ENCODE results near the gene VAV2. TPM values are rescaled to one million over a fixed set of nuclear protein-coding genes. Genes with fewer than 3 reads are reported as not detected.

The VAV2 gene
- total and polyA plus RNA-seq, 2 experiments from 2014 or later = 8.1 to 28.9 TPM

GRCh38 chr9:133835262-133835901 is 156.7 kb downstream of the VAV2 start (continued):
- no peak for TF ChIP-seq EZH2phosphoT487 (IDR thresholded peaks at IDR 0.05; ENCODE audit: unreplicated experiment)
- TF ChIP-seq REST (IDR thresholded peaks at IDR 0.05; ENCODE audit: unreplicated experiment) = no peak
- TF ChIP-seq NANOG (IDR thresholded peaks at IDR 0.05; ENCODE audit: borderline replicate concordance) = no peak

GRCh38 chr9:133834080-133834976 is 157.8 kb downstream of the VAV2 start:
- H3K9me2 ChIP-seq (ENCODE audit: insufficient read depth) = no peaks in the 10 kb centered on the region
- Mint-ChIP-seq H3K27ac (no peak overlapping the region), H3K36me3 (ENCODE audit: low read depth) (no peaks in the 10 kb centered on the region; the same call in 2 of the 3 replicates), H3K4me1 (peaks cover 17% of the 10 kb centered on the region), H3K4me3 (no peak overlapping the region), H3K27me3 (ENCODE audit: insufficient read depth, low read depth, poor library complexity) (peaks cover 8% of the 10 kb centered on the region), H3K9me3 (no peaks in the 10 kb centered on the region)
- no peak overlapping the region for H3K4me3 ChIP-seq
- H3K27me3 ChIP-seq (ENCODE audit: insufficient read depth) = no peaks in the 10 kb centered on the region
- no peaks in the 10 kb centered on the region; the same call in 1 of the 2 replicates for H3K4me1 ChIP-seq (ENCODE audit: insufficient read depth)
- no peak overlapping the region for H3K27ac ChIP-seq (ENCODE audit: low read depth)
- 0 out of 2 replicates have a peak, but pooled peaks cover 6% of the 10 kb centered on the region for H4K20me1 ChIP-seq (replicated peaks; ENCODE audit: insufficient read depth)
- H3K79me2 ChIP-seq (replicated peaks; ENCODE audit: insufficient read depth) = peaks cover 7% of the 10 kb centered on the region; the same call in 1 of the 2 replicates
- no peaks in the 10 kb centered on the region for H3F3A ChIP-seq (replicated peaks; ENCODE audit: low read depth)
- no peaks in the 10 kb centered on the region for H3K36me3 ChIP-seq (ENCODE audit: insufficient read depth)
- H2AFZ ChIP-seq = no peak overlapping the region
- no peak for DNase-seq (ENCODE audit: low spot score)
- no peak for TF ChIP-seq EZH2phosphoT487 (IDR thresholded peaks at IDR 0.05; ENCODE audit: unreplicated experiment)
- no peak for TF ChIP-seq STAT1 (IDR thresholded peaks at IDR 0.05; ENCODE audit: unreplicated experiment)
- no peak for TF ChIP-seq ZNF114 (CRISPR knock-in tag; IDR thresholded peaks at IDR 0.05)
- no peak for TF ChIP-seq NANOG (IDR thresholded peaks at IDR 0.05; ENCODE audit: borderline replicate concordance)
- TF ChIP-seq ZNF462 (CRISPR knock-in tag; IDR thresholded peaks at IDR 0.05) = no peak
- no peak for ATAC-seq
- no peak overlapping the region for H3K4me2 ChIP-seq

All from GM23338 (cell line).